Measurements from ENCODE around the gene TADA3.

TADA3 gene

GRCh38 chr3:9828801-9829755, 36.8 kb upstream of the TADA3 start:
- DNase-seq (ENCODE audit: insufficient read length, low spot score) (no peak), FAIRE-seq (no peak)
- TF ChIP-seq POLR2A (IDR thresholded peaks at IDR 0.05; ENCODE audit: low read depth, low read length) = no peak
- no peak for TF ChIP-seq POU2F2 (IDR thresholded peaks at IDR 0.05; ENCODE audit: low read depth, low read length)
- TF ChIP-seq POLR2AphosphoS5 (IDR thresholded peaks at IDR 0.05; ENCODE audit: low read depth, low read length) = no peak
- no peak for TF ChIP-seq TAF1 (IDR thresholded peaks at IDR 0.05; ENCODE audit: low read depth, low read length)
- no peak for TF ChIP-seq SPI1 (IDR thresholded peaks at IDR 0.05; ENCODE audit: low read depth, low read length)
- TF ChIP-seq PAX5 (IDR thresholded peaks at IDR 0.05; ENCODE audit: insufficient read depth, low read length, severe bottlenecking) = no peak

GRCh38 chr3:9826815-9827573, 34.7 kb upstream of the TADA3 start:
- TF ChIP-seq SPI1 (IDR thresholded peaks at IDR 0.05; ENCODE audit: low read depth, low read length) = no peak
- TF ChIP-seq TAF1 (IDR thresholded peaks at IDR 0.05; ENCODE audit: low read depth, low read length) = no peak
- no peak for TF ChIP-seq POLR2A (IDR thresholded peaks at IDR 0.05; ENCODE audit: low read depth, low read length)
- no peak for TF ChIP-seq POU2F2 (IDR thresholded peaks at IDR 0.05; ENCODE audit: low read depth, low read length)
- no peak for TF ChIP-seq PAX5 (IDR thresholded peaks at IDR 0.05; ENCODE audit: insufficient read depth, low read length, severe bottlenecking)
- FAIRE-seq (peak; percentile 56), DNase-seq (ENCODE audit: insufficient read length, low spot score) (no peak)

- FAIRE-seq (no peak), DNase-seq (ENCODE audit: insufficient read length, low spot score) (no peak)
- no peak for TF ChIP-seq SPI1 (IDR thresholded peaks at IDR 0.05; ENCODE audit: low read depth, low read length)
- TF ChIP-seq POLR2AphosphoS5 (IDR thresholded peaks at IDR 0.05; ENCODE audit: low read depth, low read length) = no peak
- no peak for TF ChIP-seq PAX5 (IDR thresholded peaks at IDR 0.05; ENCODE audit: insufficient read depth, low read length, severe bottlenecking)
- TF ChIP-seq TAF1 (IDR thresholded peaks at IDR 0.05; ENCODE audit: low read depth, low read length) = no peak
- TF ChIP-seq POU2F2 (IDR thresholded peaks at IDR 0.05; ENCODE audit: low read depth, low read length) = no peak
- TF ChIP-seq POLR2A (IDR thresholded peaks at IDR 0.05; ENCODE audit: low read depth, low read length) = no peak
Measured at GRCh38 chr3:9825451-9826040, 33.3 kb upstream of the TADA3 start.

GRCh38 chr3:9820946-9821345, 28.7 kb upstream of the TADA3 start:
- TF ChIP-seq SPI1 (IDR thresholded peaks at IDR 0.05; ENCODE audit: low read depth, low read length) = no peak
- TF ChIP-seq TAF1 (IDR thresholded peaks at IDR 0.05; ENCODE audit: low read depth, low read length) = no peak
- no peak for TF ChIP-seq POU2F2 (IDR thresholded peaks at IDR 0.05; ENCODE audit: low read depth, low read length)
- TF ChIP-seq POLR2A (IDR thresholded peaks at IDR 0.05; ENCODE audit: low read depth, low read length) = no peak
- TF ChIP-seq POLR2AphosphoS5 (IDR thresholded peaks at IDR 0.05; ENCODE audit: low read depth, low read length) = no peak
- TF ChIP-seq PAX5 (IDR thresholded peaks at IDR 0.05; ENCODE audit: insufficient read depth, low read length, severe bottlenecking) = no peak
- DNase-seq (ENCODE audit: insufficient read length, low spot score) (no peak), FAIRE-seq (no peak)

GRCh38 chr3:9820543-9820942, 28.3 kb upstream of the TADA3 start:
- DNase-seq (ENCODE audit: insufficient read length, low spot score) (no peak), FAIRE-seq (no peak)
- TF ChIP-seq SPI1 (IDR thresholded peaks at IDR 0.05; ENCODE audit: low read depth, low read length) (no peak), PAX5 (IDR thresholded peaks at IDR 0.05; ENCODE audit: insufficient read depth, low read length, severe bottlenecking) (no peak), POLR2A (IDR thresholded peaks at IDR 0.05; ENCODE audit: low read depth, low read length) (no peak), POU2F2 (IDR thresholded peaks at IDR 0.05; ENCODE audit: low read depth, low read length) (no peak), TAF1 (IDR thresholded peaks at IDR 0.05; ENCODE audit: low read depth, low read length) (no peak), POLR2AphosphoS5 (IDR thresholded peaks at IDR 0.05; ENCODE audit: low read depth, low read length) (no peak)

GRCh38 chr3:9818666-9819335, 26.5 kb upstream of the TADA3 start:
- DNase-seq (ENCODE audit: insufficient read length, low spot score) = no peak
- TF ChIP-seq POLR2AphosphoS5 (IDR thresholded peaks at IDR 0.05; ENCODE audit: low read depth, low read length) (no peak), SPI1 (IDR thresholded peaks at IDR 0.05; ENCODE audit: low read depth, low read length) (no peak), TAF1 (IDR thresholded peaks at IDR 0.05; ENCODE audit: low read depth, low read length) (no peak)
- no peak for FAIRE-seq

GRCh38 chr3:9817436-9817835, 25.2 kb upstream of the TADA3 start:
- DNase-seq (ENCODE audit: insufficient read length, low spot score) = no peak
- FAIRE-seq = no peak

GRCh38 chr3:9815986-9816385, 23.7 kb upstream of the TADA3 start:
- no peak for DNase-seq (ENCODE audit: insufficient read length, low spot score)
- FAIRE-seq = no peak
- TF ChIP-seq POLR2AphosphoS5 (IDR thresholded peaks at IDR 0.05; ENCODE audit: low read depth, low read length) (no peak), TAF1 (IDR thresholded peaks at IDR 0.05; ENCODE audit: low read depth, low read length) (no peak), POLR2A (IDR thresholded peaks at IDR 0.05; ENCODE audit: low read depth, low read length) (no peak), POU2F2 (IDR thresholded peaks at IDR 0.05; ENCODE audit: low read depth, low read length) (no peak), SPI1 (IDR thresholded peaks at IDR 0.05; ENCODE audit: low read depth, low read length) (no peak), PAX5 (IDR thresholded peaks at IDR 0.05; ENCODE audit: insufficient read depth, low read length, severe bottlenecking) (no peak)

More at GRCh38 chr3:9817436-9817835, 25.2 kb upstream of the TADA3 start:
- TF ChIP-seq SPI1 (IDR thresholded peaks at IDR 0.05; ENCODE audit: low read depth, low read length) = no peak
- no peak for TF ChIP-seq TAF1 (IDR thresholded peaks at IDR 0.05; ENCODE audit: low read depth, low read length)
- TF ChIP-seq POLR2A (IDR thresholded peaks at IDR 0.05; ENCODE audit: low read depth, low read length) = no peak
- TF ChIP-seq POLR2AphosphoS5 (IDR thresholded peaks at IDR 0.05; ENCODE audit: low read depth, low read length) = no peak
- TF ChIP-seq PAX5 (IDR thresholded peaks at IDR 0.05; ENCODE audit: insufficient read depth, low read length, severe bottlenecking) = no peak
- no peak for TF ChIP-seq POU2F2 (IDR thresholded peaks at IDR 0.05; ENCODE audit: low read depth, low read length)

All from GM12891 (cell line).